Mesendoderm (in vitro differentiated cells): Measurements from ENCODE around the gene GALK2. TPM values are rescaled to one million over a fixed set of nuclear protein-coding genes. Genes with fewer than 3 reads are reported as not detected.

Experiments
- DNase-seq: peaks from one replicate; pipeline ENCODE4 v3.0.0; 2013
- H2AK5ac ChIP-seq: 2 replicates; pipeline ENCODE4 v1.6.1; 2013; ENCODE audit warnings: low read length, inconsistent platforms
- H2BK120ac ChIP-seq: 2 replicates; pipeline ENCODE4 v1.6.1; 2013; ENCODE audit warnings: low read depth, mild to moderate bottlenecking, low read length, moderate library complexity, mixed read lengths
- H2BK15ac ChIP-seq: replicated peaks from 2 replicates; pipeline ENCODE4 v1.6.1; 2013; ENCODE audit warnings: low read depth, mild to moderate bottlenecking, moderate library complexity
- H2BK5ac ChIP-seq: 2 replicates; pipeline ENCODE4 v1.6.1; 2013; ENCODE audit warnings: low read length, inconsistent platforms
- H3K18ac ChIP-seq: 2 replicates; pipeline ENCODE4 v1.6.1; 2013; ENCODE audit warnings: mild to moderate bottlenecking, low read length, mixed read lengths
- H3K23ac ChIP-seq: one replicate; pipeline ENCODE4 v1.6.1; 2013; ENCODE audit warnings: low read length
- H3K27ac ChIP-seq: 2 replicates; pipeline ENCODE4 v1.5.1; 2013; ENCODE audit warnings: low read depth, mild to moderate bottlenecking, inconsistent platforms, low read length, moderate library complexity
- H3K27me3 ChIP-seq: 2 replicates; pipeline ENCODE4 v1.6.1; 2013; ENCODE audit warnings: low read length, control low read depth, mild to moderate bottlenecking, inconsistent platforms; ENCODE audit not compliant: insufficient read depth, poor library complexity
- H3K36me3 ChIP-seq: 2 replicates; pipeline ENCODE4 v1.6.1; 2013; ENCODE audit warnings: low read length, inconsistent platforms; ENCODE audit not compliant: control insufficient read depth, insufficient read depth
- H3K4ac ChIP-seq: one replicate; pipeline ENCODE4 v1.6.1; 2013; ENCODE audit warnings: low read depth, mild to moderate bottlenecking, low read length, moderate library complexity
- H3K4me1 ChIP-seq: 2 replicates; pipeline ENCODE4 v1.6.1; 2013; ENCODE audit warnings: low read depth, low read length, inconsistent platforms; ENCODE audit not compliant: control insufficient read depth
- H3K4me2 ChIP-seq: 2 replicates; pipeline ENCODE4 v1.6.1; 2013; ENCODE audit warnings: low read length
- H3K4me3 ChIP-seq: 2 replicates; pipeline ENCODE4 v1.5.1; 2013; ENCODE audit warnings: mild to moderate bottlenecking, low read length
- H3K56ac ChIP-seq: one replicate; pipeline ENCODE4 v1.6.1; 2013; ENCODE audit warnings: low read length
- H3K79me1 ChIP-seq: 2 replicates; pipeline ENCODE4 v1.6.1; 2013; ENCODE audit warnings: low read length, inconsistent platforms
- H3K79me2 ChIP-seq: 2 replicates; pipeline ENCODE4 v1.6.1; 2013; ENCODE audit warnings: mild to moderate bottlenecking, low read length; ENCODE audit not compliant: control insufficient read depth, insufficient read depth
- H3K9ac ChIP-seq: 2 replicates; pipeline ENCODE4 v1.6.1; 2013; ENCODE audit warnings: low read length, inconsistent platforms
- H4K5ac ChIP-seq: one replicate; pipeline ENCODE4 v1.6.1; 2013; ENCODE audit warnings: low read length
- H4K8ac ChIP-seq: one replicate; pipeline ENCODE4 v1.6.1; 2013; ENCODE audit warnings: low read depth, mild to moderate bottlenecking, control low read depth, low read length, moderate library complexity
- WGBS: extraction: QIAGEN DNeasy Blood & Tissue Kit; methylation state at CpG from one replicate; pipeline ENCODE4 v1.1.7; 2013; ENCODE audit warnings: low lambda C conversion rate, missing lambda C conversion rate; ENCODE audit not compliant: insufficient coverage; ENCODE audit errors: extremely low coverage; 5-methylcytosine and 5-hydroxymethylcytosine counted together
- polyA plus RNA-seq, 2 experiments: library from polyadenylated mRNA; stranded (reverse); fragments of 200-250 nt; gene quantifications; one replicate each; pipeline ENCODE4 v1.2.3, GENCODE V29; 2013

GALK2 gene
- polyA plus RNA-seq (2013, experiment 1 of 2) = 8.0 TPM
- polyA plus RNA-seq (2013, experiment 2 of 2) = 7.8 TPM

- Histone ChIP-seq H4K5ac (peak within 1 kb of the TSS; percentile 51), H4K8ac (no peak within 1 kb of the TSS), H3K4ac (peak within 1 kb of the TSS; percentile 10), H3K4me1 (no peaks in the 10 kb centered on the region), H3K23ac (no peak within 1 kb of the TSS), H3K36me3 (no peaks in the 10 kb centered on the region), H3K4me3 (peak within 1 kb of the TSS; percentile 46), H3K27me3 (no peaks in the 10 kb centered on the region), H3K79me2 (no peaks in the 10 kb centered on the region), H2BK5ac (no peak within 1 kb of the TSS), H3K9ac (peak within 1 kb of the TSS; percentile 62), H2BK120ac (no peak within 1 kb of the TSS), H3K79me1 (no peaks in the 10 kb centered on the region), H2BK15ac (no peak within 1 kb of the TSS), H3K18ac (peak within 1 kb of the TSS; percentile 39), H3K4me2 (peak within 1 kb of the TSS; percentile 11), H2AK5ac (no peak within 1 kb of the TSS), H3K27ac (no peak within 1 kb of the TSS), H3K56ac (peak within 1 kb of the TSS; percentile 80)
- no CpG with 5 or more reads among the region's 30 CpGs for WGBS
- DNase-seq = peak; percentile 98
Measured at GRCh38 chr15:49169880-49170597, at the start of gene GALK2. TSS of gene GALK2 (plus strand) at chr15:49170247. CDS start at chr15:49170323, 76 bp downstream.

GRCh38 chr15:49120832-49121231 lies 49.2 kb upstream of the GALK2 start:
- H3K23ac ChIP-seq = no peak overlapping the region
- no peaks in the 10 kb centered on the region for H3K36me3 ChIP-seq
- H4K8ac ChIP-seq = no peak overlapping the region
- H3K4me2 ChIP-seq = no peak overlapping the region
- no peak overlapping the region for H3K9ac ChIP-seq
- no peak overlapping the region for H3K4me3 ChIP-seq
- H4K5ac ChIP-seq = no peak overlapping the region
- H3K4me1 ChIP-seq = no peaks in the 10 kb centered on the region
- no peaks in the 10 kb centered on the region for H3K27me3 ChIP-seq
- H3K4ac ChIP-seq = no peak overlapping the region
- no peak overlapping the region for H2BK120ac ChIP-seq
- H3K56ac ChIP-seq = no peak overlapping the region
- H2BK5ac ChIP-seq = no peak overlapping the region
- H3K18ac ChIP-seq = no peak overlapping the region
- WGBS = no CpG with 5 or more reads among the region's 4 CpGs
- H3K79me1 ChIP-seq = no peaks in the 10 kb centered on the region
- no peak overlapping the region for H3K27ac ChIP-seq
- no peaks in the 10 kb centered on the region for H3K79me2 ChIP-seq
- DNase-seq = no peak
- H2AK5ac ChIP-seq = no peak overlapping the region
- no peak overlapping the region for H2BK15ac ChIP-seq

GRCh38 chr15:49121901-49122300 lies 48.1 kb upstream of the GALK2 start:
- no peak overlapping the region for H3K4me2 ChIP-seq
- H2BK120ac ChIP-seq = no peak overlapping the region
- H3K4me1 ChIP-seq = no peaks in the 10 kb centered on the region
- no peak overlapping the region for H3K9ac ChIP-seq
- H4K8ac ChIP-seq = no peak overlapping the region
- H2AK5ac ChIP-seq = no peak overlapping the region
- no peak overlapping the region for H4K5ac ChIP-seq
- H2BK15ac ChIP-seq = no peak overlapping the region
- H3K18ac ChIP-seq = no peak overlapping the region
- H3K4ac ChIP-seq = no peak overlapping the region
- no peak overlapping the region for H2BK5ac ChIP-seq
- DNase-seq = no peak
- no peak overlapping the region for H3K23ac ChIP-seq
- no peak overlapping the region for H3K56ac ChIP-seq
- WGBS = no CpG with 5 or more reads among the region's 1 CpG
- H3K27me3 ChIP-seq = no peaks in the 10 kb centered on the region
- no peak overlapping the region for H3K4me3 ChIP-seq
- no peak overlapping the region for H3K27ac ChIP-seq
- no peaks in the 10 kb centered on the region for H3K79me1 ChIP-seq
- H3K79me2 ChIP-seq = no peaks in the 10 kb centered on the region
- H3K36me3 ChIP-seq = no peaks in the 10 kb centered on the region

- Histone ChIP-seq H3K18ac (no peak overlapping the region), H4K8ac (no peak overlapping the region), H2BK15ac (no peak overlapping the region), H3K56ac (no peak overlapping the region), H3K36me3 (no peaks in the 10 kb centered on the region), H3K4me3 (no peak overlapping the region), H2AK5ac (no peak overlapping the region), H3K23ac (no peak overlapping the region), H4K5ac (no peak overlapping the region), H3K79me2 (no peaks in the 10 kb centered on the region), H3K27me3 (no peaks in the 10 kb centered on the region), H2BK5ac (no peak overlapping the region), H3K79me1 (no peaks in the 10 kb centered on the region), H3K4me1 (no peaks in the 10 kb centered on the region), H3K27ac (no peak overlapping the region), H3K9ac (no peak overlapping the region), H3K4ac (no peak overlapping the region), H3K4me2 (no peak overlapping the region), H2BK120ac (no peak overlapping the region)
- no peak for DNase-seq
- WGBS = no CpG with 5 or more reads among the region's 1 CpG
Measured at GRCh38 chr15:49122541-49123062, 47.4 kb upstream of the GALK2 start.

- no peak overlapping the region for H3K56ac ChIP-seq
- H3K4ac ChIP-seq = no peak overlapping the region
- no peak for DNase-seq
- no peak overlapping the region for H3K23ac ChIP-seq
- no peak overlapping the region for H3K9ac ChIP-seq
- H3K27me3 ChIP-seq = no peaks in the 10 kb centered on the region
- H3K27ac ChIP-seq = no peak overlapping the region
- no peak overlapping the region for H4K8ac ChIP-seq
- no peak overlapping the region for H2AK5ac ChIP-seq
- no peak overlapping the region for H2BK5ac ChIP-seq
- no peak overlapping the region for H3K4me2 ChIP-seq
- no peaks in the 10 kb centered on the region for H3K4me1 ChIP-seq
- H3K79me1 ChIP-seq = no peaks in the 10 kb centered on the region
- no peak overlapping the region for H2BK120ac ChIP-seq
- H3K4me3 ChIP-seq = no peak overlapping the region
- peaks cover 2% of the 10 kb centered on the region for H3K36me3 ChIP-seq
- H2BK15ac ChIP-seq = no peak overlapping the region
- no peaks in the 10 kb centered on the region for H3K79me2 ChIP-seq
- no peak overlapping the region for H3K18ac ChIP-seq
- no peak overlapping the region for H4K5ac ChIP-seq
- no CpG with 5 or more reads among the region's 2 CpGs for WGBS
Measured at GRCh38 chr15:49124371-49124770, 45.7 kb upstream of the GALK2 start.
